ENCODE measurements around the gene ZMIZ1.

ZMIZ1 gene

DNA sequence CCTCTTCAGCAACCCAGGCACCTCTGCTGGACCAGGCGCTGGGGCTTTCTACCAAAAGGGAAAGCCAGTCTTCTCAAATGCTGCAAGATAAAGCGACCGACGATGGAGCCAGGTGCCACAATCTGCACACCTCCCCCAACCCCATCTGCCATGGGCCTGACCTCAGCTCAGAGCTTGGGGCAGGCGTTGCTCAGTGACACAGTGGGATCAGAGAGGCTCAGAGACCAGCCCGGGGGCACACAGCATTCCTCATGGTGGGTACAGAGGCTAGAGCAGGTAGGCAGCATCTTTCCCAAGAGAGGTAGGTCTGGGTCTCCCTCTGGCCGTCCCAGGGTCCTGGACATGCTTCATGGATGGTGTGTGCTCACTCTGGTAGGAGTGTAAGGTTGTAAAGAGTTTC, 56.3 kb downstream of the ZMIZ1 start:
- no peak for DNase-seq

DNA sequence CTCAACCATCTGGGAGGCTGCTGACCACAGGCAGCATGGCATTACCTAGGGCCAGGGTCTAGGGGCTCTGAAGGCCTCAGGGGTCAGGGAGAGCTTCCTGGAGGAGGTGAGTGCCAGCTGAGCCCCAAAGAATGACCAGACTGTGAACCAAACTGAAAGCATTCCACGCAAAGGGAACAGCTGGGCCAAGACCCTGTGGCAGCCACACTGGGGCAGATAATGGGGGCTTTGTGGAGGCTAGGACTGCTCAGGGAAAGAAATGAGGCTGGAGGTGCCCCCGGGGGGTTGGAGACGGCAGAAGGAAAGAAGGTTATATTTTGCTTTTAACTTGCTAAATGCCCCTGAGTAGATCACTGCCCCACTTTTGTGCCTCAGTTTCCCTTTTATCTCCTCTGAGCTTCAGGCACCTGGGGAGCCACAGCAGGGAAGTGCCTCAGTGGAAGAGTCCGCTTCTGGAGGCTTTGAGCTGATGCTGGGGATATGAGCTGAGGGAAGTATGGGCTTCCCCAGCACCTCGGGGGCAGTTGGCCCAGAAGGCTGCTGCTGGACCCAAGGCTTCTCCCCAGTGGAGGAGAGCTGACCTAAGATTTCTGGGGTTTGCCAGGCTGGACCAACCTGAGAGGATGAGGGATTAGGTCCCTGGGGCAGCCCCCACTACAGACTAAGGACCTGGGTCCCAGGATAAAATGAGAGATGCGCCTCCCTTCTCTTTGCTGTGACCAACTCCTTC, 57.8 kb downstream of the ZMIZ1 start:
- no peak for DNase-seq

DNA sequence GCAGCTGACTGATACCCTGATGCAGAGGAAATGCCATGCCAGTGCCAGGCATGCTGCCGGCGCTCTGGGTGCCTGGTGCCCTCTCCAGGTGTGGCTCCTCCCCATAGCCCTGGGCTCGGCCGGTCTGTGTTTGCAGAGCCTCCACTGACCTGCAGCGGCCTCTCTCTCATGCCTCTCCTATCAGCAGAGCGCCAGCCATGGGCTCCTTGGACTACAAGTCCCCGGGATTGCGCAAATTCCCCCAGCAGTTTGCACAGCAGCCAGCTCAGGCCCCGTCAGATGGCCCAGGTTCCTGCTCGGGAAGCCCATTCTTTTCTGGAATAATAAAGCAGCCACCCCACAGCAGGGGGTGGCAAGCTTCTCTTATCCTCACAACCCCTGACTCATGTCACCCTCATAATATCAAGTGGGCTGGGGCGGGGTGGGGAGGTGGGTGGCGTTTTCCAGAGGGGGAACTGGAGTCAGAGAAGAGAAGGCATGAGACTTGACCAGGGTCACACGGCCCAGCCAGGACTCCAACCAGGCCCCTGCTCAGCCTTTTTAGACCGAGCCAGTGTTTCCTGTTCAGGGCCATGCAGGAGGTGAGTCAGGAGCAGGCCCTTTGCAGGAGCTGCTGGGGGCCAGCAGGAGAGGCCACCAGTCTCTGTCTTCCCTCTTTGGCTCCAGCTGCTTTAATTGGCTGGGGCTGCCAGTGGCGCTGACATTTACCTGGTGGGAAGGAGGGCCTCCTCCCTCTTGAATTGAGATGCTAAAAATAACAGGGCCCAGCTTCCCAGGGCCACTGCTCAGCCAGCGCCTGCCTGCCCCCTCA, 58.6 kb downstream of the ZMIZ1 start:
- DNase-seq: no peak

DNA sequence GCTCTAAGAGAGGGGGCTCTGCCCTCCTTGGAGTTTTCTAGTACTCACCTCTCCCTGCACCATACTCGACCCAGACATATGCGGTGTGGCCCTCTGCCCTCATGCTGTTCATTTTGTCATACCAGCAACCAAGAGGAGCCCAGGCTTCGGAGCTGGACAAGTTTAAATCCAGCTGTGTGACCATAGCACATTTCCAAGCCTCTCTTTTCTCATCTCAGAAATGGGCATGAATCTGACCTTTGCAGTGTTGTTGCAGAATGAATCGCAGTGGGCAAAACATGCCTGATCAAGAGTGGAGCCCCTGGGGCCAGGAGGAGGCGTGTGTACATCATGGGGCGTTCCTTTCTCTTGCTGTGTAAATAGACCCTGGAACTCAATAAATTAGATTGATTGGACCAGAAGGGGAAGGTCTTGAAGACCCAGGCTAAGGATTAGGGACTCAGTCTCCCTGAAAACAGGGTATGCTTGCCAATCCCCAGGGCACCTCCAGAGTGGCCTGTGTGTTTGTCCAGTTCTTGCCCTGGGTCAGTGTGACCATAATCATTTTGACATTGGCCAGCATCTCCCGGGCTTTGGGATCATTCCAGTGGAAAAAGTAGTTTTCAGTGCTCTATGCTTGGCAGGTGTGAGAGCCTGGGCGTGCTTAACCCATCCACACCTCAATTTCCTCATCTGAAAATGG, 59.6 kb downstream of the ZMIZ1 start:
- no peak for DNase-seq

DNA sequence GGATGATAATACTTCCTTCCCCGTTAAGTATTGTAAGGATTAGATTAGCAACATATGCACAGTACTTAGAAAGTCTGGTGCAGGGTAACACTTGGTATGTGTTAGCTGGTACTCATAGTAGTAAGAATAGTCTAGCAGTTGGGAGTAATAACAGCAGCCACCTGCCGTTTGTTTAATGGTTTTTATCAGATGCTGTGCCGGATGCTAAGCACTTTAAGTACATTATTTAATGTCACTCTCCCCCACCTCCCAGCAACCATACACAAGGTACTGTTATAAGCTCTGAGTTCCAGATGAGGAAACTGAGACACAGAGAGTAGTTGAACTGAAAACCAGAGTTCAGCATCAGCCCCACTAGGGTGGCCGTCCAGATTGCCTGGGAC, 60.1 kb downstream of the ZMIZ1 start:
- no peak for DNase-seq

DNA sequence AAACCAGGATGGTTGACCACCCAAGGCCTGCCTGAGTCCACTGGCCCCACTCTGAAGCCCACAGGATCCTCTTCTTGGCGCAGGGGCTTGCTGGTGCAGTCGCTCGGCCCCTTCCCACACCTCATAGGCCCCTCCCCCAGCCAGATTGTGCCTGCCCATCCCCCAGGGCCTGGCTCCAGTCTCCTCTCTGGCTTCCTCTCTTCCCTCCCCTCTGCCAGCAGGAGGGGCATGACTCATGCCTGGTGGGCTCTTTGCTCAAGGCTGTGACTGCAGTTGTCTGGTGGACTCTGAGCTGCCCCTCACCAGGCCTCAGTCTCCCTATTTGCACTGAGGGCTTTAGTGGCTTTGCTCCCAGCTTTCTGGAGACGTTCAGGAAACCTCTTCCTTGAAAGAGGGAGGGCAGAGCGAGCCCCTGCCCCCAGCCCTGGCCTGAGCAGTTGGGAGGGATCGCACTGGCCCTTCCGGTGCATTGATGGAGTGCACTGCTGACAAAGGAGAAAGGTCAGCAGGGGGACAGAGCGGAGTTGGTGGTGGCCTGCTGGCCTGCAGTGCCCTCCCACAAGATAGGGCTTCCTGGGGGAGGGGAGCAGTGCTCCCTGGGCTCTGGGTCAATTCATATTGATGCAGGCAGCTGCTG, 60.7 kb downstream of the ZMIZ1 start:
- DNase-seq: no peak

DNA sequence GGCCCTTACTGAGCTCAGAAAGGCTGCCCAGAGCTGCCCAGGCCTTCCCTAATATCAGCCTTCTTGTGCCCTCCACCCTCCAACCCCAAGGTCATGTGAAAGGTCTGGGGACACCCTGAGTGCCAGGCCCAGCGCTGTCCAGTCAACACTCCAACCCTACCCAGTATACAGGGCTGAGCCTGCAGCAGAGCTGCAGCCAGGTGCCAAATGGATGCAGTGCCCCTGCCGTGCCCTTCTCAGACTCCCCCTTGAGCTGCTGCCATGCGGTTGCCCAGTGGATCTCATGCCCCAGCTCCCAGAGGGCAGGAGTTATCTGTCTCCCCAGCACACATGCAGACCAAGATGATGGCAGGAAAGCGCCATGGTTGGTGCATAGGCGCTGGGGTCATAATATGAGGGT, 61.5 kb downstream of the ZMIZ1 start:
- DNase-seq: no peak

DNA sequence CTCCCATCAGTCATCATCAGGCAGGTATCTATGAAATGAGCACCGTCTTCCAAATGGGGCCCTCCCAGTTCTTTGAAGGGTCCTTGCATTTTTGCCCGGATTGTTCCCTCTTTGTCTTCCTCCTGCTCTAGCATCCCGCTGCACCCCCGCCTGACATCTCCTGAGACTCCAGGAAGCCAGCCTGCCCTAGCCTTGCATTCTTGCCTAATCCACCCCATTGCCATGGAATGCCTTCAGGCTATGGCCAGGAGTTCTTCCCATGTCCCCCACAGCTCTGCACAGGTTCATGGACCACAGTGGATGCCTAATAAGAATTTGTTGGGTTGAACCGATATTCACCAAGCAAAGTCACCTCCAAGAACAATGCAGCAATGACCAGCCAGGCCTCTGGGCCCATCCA, 62.1 kb downstream of the ZMIZ1 start:
- DNase-seq: no peak

DNA sequence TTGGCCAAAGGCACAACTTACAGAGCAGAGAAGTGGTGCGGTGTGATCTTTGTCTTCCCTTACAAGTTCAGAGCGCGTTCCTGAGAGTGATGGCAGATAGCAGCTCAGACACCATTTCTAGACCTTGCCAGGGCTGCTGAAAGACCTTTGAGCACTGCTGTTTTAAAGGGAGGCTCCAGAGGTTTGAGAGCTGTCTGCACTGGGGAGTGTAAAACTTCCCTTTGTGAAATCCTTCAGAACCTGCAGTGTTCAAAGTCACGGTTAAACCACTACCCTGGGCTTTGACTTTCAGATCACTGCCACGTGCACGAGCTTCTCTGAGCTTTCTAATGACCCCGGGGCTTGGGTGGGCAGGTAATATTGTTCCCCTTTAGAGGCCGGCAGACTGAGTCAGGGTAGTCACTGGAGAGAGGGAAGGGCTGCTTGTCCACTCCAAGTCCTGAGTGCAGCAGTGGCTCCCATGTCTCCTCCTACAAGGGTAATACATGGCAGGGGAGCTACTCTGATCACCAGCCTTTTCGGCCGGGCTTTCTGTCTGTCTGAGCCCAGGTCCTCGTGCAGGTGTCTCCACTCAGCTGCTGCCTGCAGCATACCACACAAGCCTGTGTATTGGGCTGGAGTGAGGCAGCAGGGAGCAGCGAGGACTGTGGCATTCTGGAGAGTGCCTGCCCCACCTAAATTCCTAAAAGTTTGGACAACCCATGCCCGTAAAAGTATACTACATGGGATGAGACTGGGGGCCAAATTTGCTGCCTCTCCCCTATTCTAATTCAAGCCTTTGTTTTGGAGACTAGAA, 63.3 kb downstream of the ZMIZ1 start:
- no peak for DNase-seq

DNA sequence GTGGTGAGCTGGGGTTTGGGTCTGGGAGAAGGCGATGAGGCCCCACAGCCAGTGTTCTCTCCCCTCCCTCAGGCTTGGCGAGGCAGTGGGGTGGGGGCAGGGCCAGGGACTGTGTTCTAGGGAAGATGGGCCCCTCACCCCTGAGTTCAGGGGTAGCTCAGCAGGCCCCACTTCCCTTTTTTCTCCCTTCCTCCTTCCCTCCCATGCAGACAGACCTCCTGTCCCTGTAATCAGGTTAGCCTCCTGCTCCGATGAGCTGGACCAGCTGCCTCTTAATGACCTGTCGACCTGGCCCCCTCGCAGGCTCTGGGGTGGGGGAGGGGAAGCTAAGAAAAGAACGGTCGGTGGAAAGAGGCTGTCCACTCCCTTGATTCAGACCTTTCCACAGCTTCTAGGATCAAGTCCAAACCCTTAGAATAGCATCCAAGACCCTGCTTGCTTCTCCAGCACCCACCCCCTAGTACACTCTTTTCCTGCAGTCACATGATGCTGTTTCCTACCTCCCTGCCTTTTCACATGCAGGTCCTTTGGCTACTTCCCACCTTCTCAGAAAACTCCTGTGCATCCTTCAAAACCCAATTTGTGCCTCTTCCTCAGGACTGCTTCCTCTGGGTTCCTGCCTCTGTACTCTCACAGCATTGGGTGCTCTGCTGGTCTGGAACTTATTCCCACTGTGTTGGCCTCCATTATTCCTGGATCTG, 64.1 kb downstream of the ZMIZ1 start:
- DNase-seq: no peak

DNA sequence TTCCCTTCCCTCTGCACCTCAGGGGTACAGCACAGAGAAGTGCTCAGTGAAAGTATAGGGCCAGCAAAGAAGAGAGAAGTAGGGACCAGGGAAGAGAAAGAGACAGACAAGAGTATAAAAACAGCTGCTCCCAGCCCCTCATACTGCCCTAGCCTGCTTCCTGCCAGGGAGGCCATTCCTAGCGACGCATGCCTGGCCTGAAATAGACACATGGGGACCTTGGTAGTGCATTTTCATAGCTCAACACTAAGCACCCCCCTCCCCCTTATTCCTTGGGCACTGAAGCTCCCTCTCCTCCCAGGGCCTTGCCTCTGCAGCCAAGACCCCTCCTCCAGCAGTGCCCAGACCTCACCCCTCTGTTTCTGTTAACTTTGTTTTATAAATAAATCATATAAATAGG, 64.7 kb downstream of the ZMIZ1 start:
- DNase-seq: no peak

DNA sequence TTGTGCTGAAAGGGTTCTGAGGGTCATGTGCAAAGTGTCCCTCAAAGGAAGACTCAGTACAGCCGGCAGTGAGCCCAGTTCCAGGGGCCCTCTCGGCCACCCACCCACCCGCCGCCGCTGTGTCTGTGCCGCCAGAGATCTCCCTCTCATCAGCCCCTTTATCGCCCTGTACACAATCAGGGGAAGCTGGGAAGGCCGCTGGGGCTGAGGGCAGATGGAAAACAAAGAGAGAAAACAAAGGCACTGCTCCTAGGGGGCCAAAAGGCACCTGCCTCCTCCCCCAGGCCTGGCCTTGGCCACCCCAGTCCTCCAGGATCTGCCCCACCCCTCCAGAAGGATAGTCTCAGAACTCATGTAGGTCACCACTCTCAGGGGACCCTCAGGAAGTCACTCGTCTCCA, 67.0 kb downstream of the ZMIZ1 start:
- no peak for DNase-seq

DNA sequence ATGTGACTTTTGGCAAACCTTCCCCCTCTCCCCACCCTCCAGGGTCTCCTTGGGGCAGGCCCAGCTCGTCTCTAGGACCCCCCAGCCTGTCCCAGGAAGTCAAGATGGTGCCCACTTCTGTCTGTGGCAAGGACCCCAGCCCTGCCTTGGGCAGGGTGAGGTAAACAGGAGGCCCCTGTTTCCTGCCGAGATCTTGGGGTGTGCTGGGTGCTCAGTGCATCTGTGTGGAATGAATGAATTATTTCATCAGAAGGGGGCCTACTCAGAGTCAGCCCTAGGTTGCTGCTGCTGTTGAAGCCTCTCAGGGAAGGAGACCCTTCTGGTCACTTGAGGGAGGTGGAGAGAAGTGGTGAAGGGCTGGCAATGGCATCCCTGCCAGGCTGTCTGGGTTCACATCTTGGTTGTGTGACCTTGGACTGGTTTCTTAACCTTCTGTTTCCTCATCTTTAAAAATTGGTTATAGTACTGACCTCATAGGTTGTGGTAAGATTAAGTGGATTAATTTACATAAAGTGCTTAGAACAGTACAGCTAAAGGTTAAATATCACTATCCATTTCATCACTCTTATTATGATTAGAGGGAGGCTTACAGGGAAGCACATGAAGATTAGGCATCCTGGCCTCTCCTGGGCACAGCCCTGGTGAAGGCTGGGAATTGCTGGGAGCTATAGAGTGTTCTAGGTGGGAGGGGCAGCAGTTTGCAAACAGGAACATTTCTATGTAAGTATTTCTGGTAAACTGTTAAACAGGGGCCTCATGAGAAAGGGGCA, 67.7 kb downstream of the ZMIZ1 start:
- DNase-seq: no peak

DNA sequence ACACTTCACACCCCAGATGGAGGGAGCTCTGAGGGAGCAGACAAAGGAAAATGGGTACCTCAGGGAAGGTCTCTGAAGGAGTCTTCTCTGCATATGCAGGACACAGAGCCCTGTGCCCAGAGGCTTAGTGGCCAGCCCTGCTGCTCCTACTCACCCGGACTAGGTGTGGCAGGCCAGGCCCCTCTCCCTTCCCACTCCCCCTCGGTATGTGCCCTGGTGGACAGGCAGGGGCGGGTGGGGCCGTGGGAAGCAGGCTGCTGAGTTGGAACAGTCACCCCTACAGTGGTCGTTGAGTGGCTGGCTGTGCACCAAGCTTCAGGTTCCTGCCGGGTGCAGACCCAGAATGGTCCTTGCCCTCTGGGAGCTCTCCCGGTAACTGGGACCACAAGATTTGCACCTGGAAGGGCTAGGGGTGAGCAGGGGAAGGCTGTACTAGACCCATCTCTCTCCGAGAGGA, 68.6 kb downstream of the ZMIZ1 start:
- no peak for DNase-seq

DNA sequence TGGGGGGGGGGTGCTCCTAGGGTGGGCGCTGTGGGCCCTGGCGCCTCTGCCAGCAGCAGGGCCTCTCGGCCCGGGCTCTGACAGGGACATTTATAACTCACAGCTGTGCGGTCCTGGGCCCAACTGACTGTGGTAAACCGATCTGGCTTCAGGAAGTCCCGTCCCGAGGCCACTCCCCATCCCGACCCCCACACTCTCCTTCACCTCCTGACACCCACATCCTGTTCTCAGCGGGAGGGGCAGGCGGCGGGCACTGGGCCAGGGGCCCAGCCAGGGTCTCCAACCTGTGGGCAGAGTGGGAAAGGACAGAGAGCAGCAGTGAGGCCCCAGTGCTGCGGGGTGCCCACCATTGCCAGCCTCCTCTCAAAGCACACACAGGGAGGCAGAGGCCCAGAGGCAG, 69.1 kb downstream of the ZMIZ1 start:
- peak; percentile 41 for DNase-seq

DNA sequence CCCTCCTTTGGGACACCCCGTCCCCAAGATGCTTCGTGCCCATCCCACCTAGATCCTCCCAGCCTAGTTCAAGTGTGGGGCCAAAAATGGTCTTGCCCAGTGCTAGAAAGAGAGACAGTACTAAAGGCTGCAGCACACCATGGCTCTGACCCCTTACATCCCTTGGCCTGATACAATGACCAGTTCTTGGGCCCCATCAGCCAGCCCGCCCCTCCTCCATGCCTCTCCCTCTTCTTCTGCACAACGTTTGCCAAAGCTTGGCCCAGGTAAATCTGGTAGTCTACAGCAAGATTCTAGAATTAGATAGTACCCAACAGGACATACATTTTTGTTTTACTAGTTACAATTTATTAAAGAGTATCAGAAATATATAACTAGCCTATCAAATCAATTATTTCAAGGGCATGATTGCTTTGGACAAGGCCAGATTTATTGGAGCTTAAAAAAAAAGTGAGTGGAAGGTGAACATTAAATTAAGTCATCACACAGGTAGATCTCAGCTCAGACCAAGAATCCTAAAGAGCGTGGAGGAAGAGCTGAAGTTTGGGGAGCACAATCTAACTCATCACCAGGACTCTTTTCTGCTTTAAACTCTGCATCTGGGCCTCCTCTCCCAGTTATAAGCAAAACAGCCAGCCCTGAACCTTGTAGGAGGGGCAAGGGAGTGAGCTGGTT, 69.8 kb downstream of the ZMIZ1 start:
- no peak for DNase-seq

DNA sequence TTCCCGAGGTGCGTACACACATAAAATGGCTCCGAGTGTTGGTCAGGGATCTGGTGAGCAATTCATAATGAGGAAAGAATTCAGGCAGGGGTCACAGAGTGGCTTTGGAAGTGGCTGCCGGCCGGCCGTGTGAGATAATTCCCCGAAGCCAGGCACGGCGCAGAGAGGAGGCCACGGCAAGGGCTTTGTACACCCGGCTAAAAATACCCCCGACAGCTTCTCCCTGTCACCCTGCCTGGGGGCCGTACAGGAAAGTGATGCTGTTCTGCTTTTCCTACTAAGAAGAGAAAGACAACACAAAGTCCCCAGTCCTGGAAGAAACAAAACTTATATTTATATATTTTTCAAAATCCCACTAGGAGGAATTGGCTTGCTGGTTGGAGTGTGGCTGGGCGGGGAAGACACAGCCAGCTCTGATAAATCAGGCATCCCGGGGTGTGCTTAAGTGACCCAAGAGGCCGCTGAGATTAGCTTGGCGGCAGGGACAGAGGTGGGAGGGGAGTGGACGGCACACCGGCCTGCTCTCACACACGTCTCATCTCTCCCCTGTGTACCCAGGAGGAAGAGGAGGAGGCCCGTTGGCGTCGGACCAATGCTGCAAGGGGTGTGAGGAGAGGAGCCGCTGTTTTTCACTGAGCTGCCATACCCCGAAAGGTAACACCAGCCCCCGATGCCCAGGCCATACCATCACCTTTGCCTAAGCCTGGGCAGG, 70.5 kb downstream of the ZMIZ1 start:
- no peak for DNase-seq

DNA sequence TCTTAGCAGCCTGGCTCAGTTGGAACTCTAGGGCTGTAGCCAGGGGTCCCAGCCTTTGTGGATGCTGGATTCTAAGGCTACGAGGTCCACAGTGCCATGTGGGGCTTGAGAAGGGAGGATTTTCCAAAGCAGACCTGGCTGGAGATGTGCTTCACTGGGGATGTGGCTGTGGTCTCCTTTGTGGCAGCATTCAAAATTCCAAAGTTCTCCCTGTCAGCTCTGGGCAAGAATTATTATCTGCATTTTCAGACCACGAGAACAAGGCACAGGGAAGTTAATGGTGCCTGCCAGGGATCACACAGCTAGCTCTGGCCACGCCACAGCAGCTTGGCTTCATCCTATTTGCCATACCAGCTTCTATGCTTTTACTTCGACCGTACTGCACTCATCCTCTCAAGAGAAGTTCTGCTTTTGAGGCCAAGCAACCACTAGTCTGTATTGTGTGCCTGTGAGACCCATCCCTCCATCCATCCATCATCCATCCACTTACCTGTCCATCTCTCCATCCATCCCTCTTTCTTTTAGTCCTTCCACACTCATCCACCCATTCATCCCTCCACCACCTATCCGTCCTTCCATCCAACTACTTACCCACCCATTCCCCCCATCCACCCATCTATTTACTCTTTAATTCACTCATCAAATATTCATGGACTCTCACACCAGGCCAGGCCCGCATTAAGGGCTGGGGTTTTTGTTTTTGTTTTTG, 71.5 kb downstream of the ZMIZ1 start:
- no peak for DNase-seq

DNA sequence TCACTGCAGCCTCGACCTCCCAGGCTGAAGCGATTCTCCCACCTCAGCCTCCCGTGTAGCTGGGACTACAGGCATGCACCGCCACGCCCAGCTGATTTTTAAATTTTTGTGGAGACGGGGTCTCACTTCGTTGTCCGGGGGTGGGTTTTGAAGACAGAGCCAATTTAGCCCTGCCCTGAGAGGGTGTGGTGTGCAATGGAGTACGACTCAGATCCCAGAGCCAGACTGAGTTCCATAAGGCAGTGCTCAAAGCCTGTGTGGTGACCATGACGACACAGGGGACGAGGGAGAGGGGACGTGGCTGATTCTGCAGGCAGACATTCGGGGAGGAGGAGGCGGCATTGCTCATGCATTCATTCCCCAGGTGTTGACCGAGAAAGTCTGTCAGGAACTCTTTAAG, 72.1 kb downstream of the ZMIZ1 start:
- no peak for DNase-seq
